T1000 (cell line): ENCODE results near the gene RMI2.
"Not testable (repeated sequence)": the region's sequence is repeated elsewhere in the genome, so short reads cannot be mapped to it uniquely, and the experiment has no call there.

Source experiments
- DNase-seq: peaks from one replicate; lab custom pipeline; 2025; ENCODE audit warnings: mixed read lengths; lab: John Stamatoyannopoulos, UW

RMI2 gene

GRCh38 chr16:11354733-11355574, 9.7 kb downstream of the RMI2 start:
- no peak for DNase-seq

GRCh38 chr16:11355862-11356261, 10.6 kb downstream of the RMI2 start:
- DNase-seq, result no peak

GRCh38 chr16:11356573-11357331, 11.5 kb downstream of the RMI2 start:
- DNase-seq, result no peak

GRCh38 chr16:11358531-11358930, 13.3 kb downstream of the RMI2 start:
- DNase-seq, result no peak

- peak; percentile 87 for DNase-seq
Measured at GRCh38 chr16:11359370-11359769, 14.1 kb downstream of the RMI2 start.

- DNase-seq, result no peak
Measured at GRCh38 chr16:11360641-11361373, 15.5 kb downstream of the RMI2 start.

- no peak for DNase-seq
Measured at GRCh38 chr16:11361701-11362451, 16.6 kb downstream of the RMI2 start.

GRCh38 chr16:11363927-11364258, 18.6 kb downstream of the RMI2 start:
- no peak for DNase-seq

- no peak for DNase-seq
Measured at GRCh38 chr16:11367483-11367906, 22.2 kb downstream of the RMI2 start.

GRCh38 chr16:11370084-11370931, 25.0 kb downstream of the RMI2 start:
- DNase-seq, result peak; percentile 34

- DNase-seq, result not testable (repeated sequence)
Measured at GRCh38 chr16:11370932-11371279, 25.6 kb downstream of the RMI2 start.

- DNase-seq, result no peak
Measured at GRCh38 chr16:11372073-11372828, 27.0 kb downstream of the RMI2 start.

- DNase-seq, result no peak
Measured at GRCh38 chr16:11372829-11373306, 27.6 kb downstream of the RMI2 start.

GRCh38 chr16:11374255-11374654, 29.0 kb downstream of the RMI2 start:
- no peak for DNase-seq

- DNase-seq, result no peak
Measured at GRCh38 chr16:11377154-11377553, 31.9 kb downstream of the RMI2 start.

GRCh38 chr16:11378951-11379350, 33.7 kb downstream of the RMI2 start:
- not testable (repeated sequence) for DNase-seq

GRCh38 chr16:11379420-11379819, 34.2 kb downstream of the RMI2 start:
- DNase-seq, result peak; percentile 53

- no peak for DNase-seq
Measured at GRCh38 chr16:11380836-11381235, 35.6 kb downstream of the RMI2 start.

GRCh38 chr16:11383481-11384183, 38.4 kb downstream of the RMI2 start:
- no peak for DNase-seq
